Neural progenitor cell (in vitro differentiated cells): ENCODE results near the gene CPSF7.

Experiments used
- EZH2 ChIP-seq: fragments of 200-600 bp; sonication (generic); IDR thresholded peaks from 2 replicates; pipeline ENCODE4 v1.6.1; 2017; ENCODE audit warnings: antibody characterized with exemption, mild to moderate bottlenecking, moderate library complexity
- EZH2phosphoT487 ChIP-seq: fragments of 200-600 bp; sonication (generic); IDR thresholded peaks from 2 replicates; pipeline ENCODE4 v1.6.1; 2017; ENCODE audit warnings: antibody characterized with exemption
- TF ChIP-seq, protein P1 (sequence below): fragments of 200-600 bp; sonication (generic); IDR thresholded peaks from 2 replicates; pipeline ENCODE4 v1.5.1; 2017; ENCODE audit warnings: antibody characterized with exemption, mild to moderate bottlenecking

- TF ChIP-seq, protein P1, sequence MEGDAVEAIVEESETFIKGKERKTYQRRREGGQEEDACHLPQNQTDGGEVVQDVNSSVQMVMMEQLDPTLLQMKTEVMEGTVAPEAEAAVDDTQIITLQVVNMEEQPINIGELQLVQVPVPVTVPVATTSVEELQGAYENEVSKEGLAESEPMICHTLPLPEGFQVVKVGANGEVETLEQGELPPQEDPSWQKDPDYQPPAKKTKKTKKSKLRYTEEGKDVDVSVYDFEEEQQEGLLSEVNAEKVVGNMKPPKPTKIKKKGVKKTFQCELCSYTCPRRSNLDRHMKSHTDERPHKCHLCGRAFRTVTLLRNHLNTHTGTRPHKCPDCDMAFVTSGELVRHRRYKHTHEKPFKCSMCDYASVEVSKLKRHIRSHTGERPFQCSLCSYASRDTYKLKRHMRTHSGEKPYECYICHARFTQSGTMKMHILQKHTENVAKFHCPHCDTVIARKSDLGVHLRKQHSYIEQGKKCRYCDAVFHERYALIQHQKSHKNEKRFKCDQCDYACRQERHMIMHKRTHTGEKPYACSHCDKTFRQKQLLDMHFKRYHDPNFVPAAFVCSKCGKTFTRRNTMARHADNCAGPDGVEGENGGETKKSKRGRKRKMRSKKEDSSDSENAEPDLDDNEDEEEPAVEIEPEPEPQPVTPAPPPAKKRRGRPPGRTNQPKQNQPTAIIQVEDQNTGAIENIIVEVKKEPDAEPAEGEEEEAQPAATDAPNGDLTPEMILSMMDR, result no peak
- TF ChIP-seq EZH2phosphoT487 (no peak), EZH2 (no peak)
Measured at GRCh38 chr11:61372659-61373420, 56.9 kb downstream of the CPSF7 start.
